ENCODE results near the gene ARHGAP30.
"Not testable (repeated sequence)": the region's sequence is repeated elsewhere in the genome, so short reads cannot be mapped to it uniquely, and the experiment has no call there.

Gene ARHGAP30

GRCh38 chr1:161017756-161018630 is 51.7 kb downstream of the ARHGAP30 start:
- TF ChIP-seq CTCF (IDR thresholded peaks at IDR 0.05; ENCODE audit: insufficient read depth, low read length, poor library complexity, severe bottlenecking) = no peak
- Histone ChIP-seq H3K4me3 (replicated peaks; ENCODE audit: low read depth, low read length) (no peak overlapping the region), H3K27me3 (replicated peaks; ENCODE audit: control insufficient read depth, insufficient read depth, low read length) (no peaks in the 10 kb centered on the region), H3K36me3 (ENCODE audit: control insufficient read depth, insufficient read depth, low read length) (no peaks in the 10 kb centered on the region)
- DNase-seq (ENCODE audit: extremely low read depth, insufficient read length) = no peak

- H3K4me3 ChIP-seq (replicated peaks; ENCODE audit: low read depth, low read length); DNase-seq (ENCODE audit: extremely low read depth, insufficient read length); H3K27me3 ChIP-seq (replicated peaks; ENCODE audit: control insufficient read depth, insufficient read depth, low read length); H3K36me3 ChIP-seq (ENCODE audit: control insufficient read depth, insufficient read depth, low read length): not testable (repeated sequence)
Observed at GRCh38 chr1:161017181-161017580, 52.5 kb downstream of the ARHGAP30 start.

- not testable (repeated sequence) for DNase-seq (ENCODE audit: extremely low read depth, insufficient read length); H3K36me3 ChIP-seq (ENCODE audit: control insufficient read depth, insufficient read depth, low read length); H3K4me3 ChIP-seq (replicated peaks; ENCODE audit: low read depth, low read length); H3K27me3 ChIP-seq (replicated peaks; ENCODE audit: control insufficient read depth, insufficient read depth, low read length)
Observed at GRCh38 chr1:161016683-161017082, 53.0 kb downstream of the ARHGAP30 start.

- no peaks in the 10 kb centered on the region for H3K27me3 ChIP-seq (replicated peaks; ENCODE audit: control insufficient read depth, insufficient read depth, low read length)
- no peak for TF ChIP-seq CTCF (IDR thresholded peaks at IDR 0.05; ENCODE audit: insufficient read depth, low read length, poor library complexity, severe bottlenecking)
- peak overlapping the region; percentile 49 for H3K4me3 ChIP-seq (replicated peaks; ENCODE audit: low read depth, low read length)
- peak; percentile 81 for DNase-seq (ENCODE audit: extremely low read depth, insufficient read length)
- no peaks in the 10 kb centered on the region for H3K36me3 ChIP-seq (ENCODE audit: control insufficient read depth, insufficient read depth, low read length)
Observed at GRCh38 chr1:161013488-161014230, 56.0 kb downstream of the ARHGAP30 start.

- no peak for TF ChIP-seq CTCF (IDR thresholded peaks at IDR 0.05; ENCODE audit: insufficient read depth, low read length, poor library complexity, severe bottlenecking)
Observed at GRCh38 chr1:161013131-161013487, 56.6 kb downstream of the ARHGAP30 start.

GRCh38 chr1:161012420-161012819 is 57.3 kb downstream of the ARHGAP30 start:
- no peak for TF ChIP-seq CTCF (IDR thresholded peaks at IDR 0.05; ENCODE audit: insufficient read depth, low read length, poor library complexity, severe bottlenecking)
- H3K36me3 ChIP-seq (ENCODE audit: control insufficient read depth, insufficient read depth, low read length) = no peaks in the 10 kb centered on the region
- DNase-seq (ENCODE audit: extremely low read depth, insufficient read length) = no peak
- no peaks in the 10 kb centered on the region for H3K27me3 ChIP-seq (replicated peaks; ENCODE audit: control insufficient read depth, insufficient read depth, low read length)
- H3K4me3 ChIP-seq (replicated peaks; ENCODE audit: low read depth, low read length) = no peak overlapping the region

More at GRCh38 chr1:161013131-161013487, 56.6 kb downstream of the ARHGAP30 start:
- Histone ChIP-seq H3K36me3 (ENCODE audit: control insufficient read depth, insufficient read depth, low read length) (no peaks in the 10 kb centered on the region), H3K4me3 (replicated peaks; ENCODE audit: low read depth, low read length) (peak overlapping the region; percentile 49), H3K27me3 (replicated peaks; ENCODE audit: control insufficient read depth, insufficient read depth, low read length) (no peaks in the 10 kb centered on the region)
- peak; percentile 30 for DNase-seq (ENCODE audit: extremely low read depth, insufficient read length)
